Activated CD8-positive, alpha-beta T cell treated with anti-CD3 and anti-CD28 coated beads for 36 hours (primary cell): ENCODE data around the gene PGGHG. TPM values are rescaled to one million over a fixed set of nuclear protein-coding genes. Genes with fewer than 3 reads are reported as not detected.

Experiments
- ATAC-seq: fragments of 200-7000 bp; cut with Tn5 transposase; one replicate; pipeline ENCODE4 v1.10.0; 2021; ENCODE audit warnings: mild to moderate bottlenecking, moderate library complexity
- CTCF ChIA-PET: fragments of 350-600 bp; sonication (Branson Sonifier 250); formaldehyde crosslinking; loops from one replicate; lab custom pipeline; 2021; ENCODE audit warnings: antibody characterized with exemption; lab: Charles Lee
- POLR2A ChIA-PET: fragments of 350-600 bp; sonication (Branson Sonifier 250); formaldehyde crosslinking; loops from one replicate; lab custom pipeline; 2021; ENCODE audit warnings: antibody characterized with exemption; lab: Charles Lee
- DNase-seq: peaks from one replicate; pipeline ENCODE4 v3.0.0-alpha.2; 2020
- H3K27ac Mint-ChIP-seq: one replicate; pipeline ENCODE4 v1.8.0; 2021; ENCODE audit warnings: mild to moderate bottlenecking, mixed read lengths
- H3K27me3 Mint-ChIP-seq: one replicate; pipeline ENCODE4 v1.8.0; 2021; ENCODE audit warnings: mixed read lengths
- H3K36me3 Mint-ChIP-seq: one replicate; pipeline ENCODE4 v1.8.0; 2021; ENCODE audit warnings: low read depth, mixed read lengths
- H3K4me1 Mint-ChIP-seq: one replicate; pipeline ENCODE4 v1.8.0; 2021; ENCODE audit warnings: low read depth, mixed read lengths
- H3K4me3 Mint-ChIP-seq: one replicate; pipeline ENCODE4 v1.8.0; 2021; ENCODE audit warnings: mild to moderate bottlenecking, moderate library complexity, mixed read lengths
- H3K9me3 Mint-ChIP-seq: one replicate; pipeline ENCODE4 v1.8.0; 2021; ENCODE audit warnings: mixed read lengths
- CTCF ChIP-seq: fragments of 200-600 bp; IDR thresholded peaks from one replicate; pipeline ENCODE4 v1.8.0; 2022; ENCODE audit warnings: antibody characterized with exemption, mild to moderate bottlenecking
- intact Hi-C: fragments of 100-400 bp; cut with micrococcal nuclease; formaldehyde crosslinking; loops from one replicate; pipeline ENCODE4 v1.10.0; 2022
- total RNA-seq, 2 experiments: library from RNA; stranded (reverse); gene quantifications; one replicate each; pipeline ENCODE4 v1.2.3, GENCODE V29; 2021

Gene PGGHG
- total RNA-seq, 2 experiments from 2014 or later: 298 to 308 TPM

DNA sequence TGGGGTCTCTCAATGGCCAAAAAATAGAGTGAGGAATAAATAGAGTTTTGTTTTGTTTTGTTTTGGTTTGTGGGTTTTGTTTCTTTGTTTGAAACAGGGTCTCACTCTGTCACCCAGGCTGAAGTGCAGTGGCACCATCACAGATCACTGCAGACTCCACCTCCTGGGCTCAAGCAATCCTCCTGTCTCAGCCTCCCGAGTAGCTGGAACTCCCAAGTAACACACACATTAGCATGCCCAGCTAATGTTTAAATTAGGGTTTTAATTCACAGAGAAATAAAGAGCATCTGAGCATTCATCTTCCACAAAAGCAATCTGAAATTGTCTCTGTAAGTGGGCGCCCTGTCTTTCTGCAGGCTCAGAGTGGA, 40.9 kb downstream of the PGGHG start:
- peak overlapping the region; percentile 75 for H3K27ac Mint-ChIP-seq

GRCh38 chr11:330307-330693, 41.4 kb downstream of the PGGHG start:
- peaks cover 3% of the 10 kb centered on the region for H3K36me3 Mint-ChIP-seq
- ChIA-PET CTCF (interaction anchor here (0.9 to 2.8 kb wide), 9 partner anchors 9 to 58 kb away, joined by 3 to 15 read pairs (median 5); no protein-coding TSS in a partner anchor), POLR2A (interaction anchor here (1.0 to 5.8 kb wide), 10 partner anchors 10 to 86 kb away, joined by 3 to 30 read pairs (median 6); partner anchors contain the start of genes IFITM3 and PGGHG)
- no peak for TF ChIP-seq CTCF
- peak overlapping the region; percentile 75 for H3K27ac Mint-ChIP-seq
- no peak for ATAC-seq
- no peaks in the 10 kb centered on the region for H3K27me3 Mint-ChIP-seq
- peak; percentile 13 for DNase-seq
- peak overlapping the region; percentile 70 for H3K4me3 Mint-ChIP-seq
- intact Hi-C loops: no loop called here
- H3K9me3 Mint-ChIP-seq: peaks cover 3% of the 10 kb centered on the region
- peaks cover 63% of the 10 kb centered on the region for H3K4me1 Mint-ChIP-seq

More for the DNA sequence above, 40.9 kb downstream of the PGGHG start:
- peaks cover 65% of the 10 kb centered on the region for H3K4me1 Mint-ChIP-seq
- ATAC-seq: no peak
- intact Hi-C loops: no loop called here
- TF ChIP-seq CTCF: no peak
- H3K4me3 Mint-ChIP-seq: peak overlapping the region; percentile 70
- POLR2A ChIA-PET: interaction anchor here (1.1 to 5.8 kb wide), 8 partner anchors 10 to 86 kb away, joined by 3 to 30 read pairs (median 10); partner anchors contain the start of gene IFITM3
- DNase-seq: peak; percentile 17
- peaks cover 3% of the 10 kb centered on the region for H3K36me3 Mint-ChIP-seq
- peaks cover 3% of the 10 kb centered on the region for H3K9me3 Mint-ChIP-seq
- CTCF ChIA-PET: interaction anchor here (0.9 to 2.8 kb wide), 8 partner anchors 10 to 57 kb away, joined by 3 to 15 read pairs (median 5); no protein-coding TSS in a partner anchor
- H3K27me3 Mint-ChIP-seq: no peaks in the 10 kb centered on the region

DNA sequence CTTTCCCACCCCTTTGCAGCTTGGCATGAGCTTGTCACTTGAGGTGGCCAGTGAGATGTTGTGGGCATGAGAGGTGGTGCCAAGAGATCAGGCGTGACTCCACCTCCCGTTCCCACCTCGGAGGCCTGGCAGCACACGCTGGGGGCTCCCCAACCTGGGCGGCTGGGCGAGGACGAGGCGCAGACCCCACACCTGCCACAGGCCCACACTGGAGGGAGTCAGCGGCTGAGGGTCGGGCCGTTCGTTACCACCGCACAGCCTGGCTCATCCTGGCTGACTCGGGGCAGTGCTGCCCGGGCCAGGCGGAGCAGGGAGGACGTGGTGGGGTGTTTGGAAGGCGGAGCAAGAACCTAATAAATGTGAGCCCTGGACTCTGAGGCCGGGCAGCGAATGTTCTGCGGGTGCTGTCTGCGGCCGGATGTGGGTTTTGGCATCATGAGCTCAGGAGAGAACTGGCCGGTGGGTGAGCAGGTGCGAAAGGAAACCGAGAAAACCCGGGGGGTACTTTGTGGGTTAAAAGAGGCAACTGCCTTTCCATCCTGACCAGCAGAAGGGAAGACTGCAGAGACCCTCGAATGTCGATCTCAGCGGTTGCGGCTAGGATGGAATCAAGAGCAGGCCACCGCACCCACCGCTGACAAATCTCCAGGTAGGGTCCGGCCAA, 41.9 kb downstream of the PGGHG start:
- ATAC-seq: no peak

GRCh38 chr11:331358-332060, 42.6 kb downstream of the PGGHG start:
- peak; percentile 41 for DNase-seq
- no peaks in the 10 kb centered on the region for H3K27me3 Mint-ChIP-seq
- H3K36me3 Mint-ChIP-seq: peaks cover 3% of the 10 kb centered on the region
- no peak for ATAC-seq
- H3K4me3 Mint-ChIP-seq: peak overlapping the region; percentile 28
- POLR2A ChIA-PET: interaction anchor here (1.0 to 4.0 kb wide), 5 partner anchors 9 to 48 kb away, joined by 3 to 23 read pairs (median 4); partner anchors contain the start of gene PGGHG
- H3K27ac Mint-ChIP-seq: peak overlapping the region; percentile 68
- TF ChIP-seq CTCF: no peak
- CTCF ChIA-PET: interaction anchor here (1.0 to 2.8 kb wide), 2 partner anchors 17 to 23 kb away, joined by 4 to 15 read pairs; no protein-coding TSS in a partner anchor
- intact Hi-C loops: no loop called here
- H3K4me1 Mint-ChIP-seq: peaks cover 65% of the 10 kb centered on the region
- H3K9me3 Mint-ChIP-seq: peaks cover 3% of the 10 kb centered on the region

More for the DNA sequence above, 41.9 kb downstream of the PGGHG start:
- Mint-ChIP-seq H3K4me3 (peak overlapping the region; percentile 28), H3K27me3 (no peaks in the 10 kb centered on the region), H3K4me1 (peaks cover 65% of the 10 kb centered on the region), H3K27ac (peak overlapping the region; percentile 68), H3K36me3 (peaks cover 3% of the 10 kb centered on the region), H3K9me3 (peaks cover 3% of the 10 kb centered on the region)
- DNase-seq: peak; percentile 75
- no peak for TF ChIP-seq CTCF
- intact Hi-C loops: no loop called here
- ChIA-PET CTCF (interaction anchor here (0.9 to 2.8 kb wide), 8 partner anchors 9 to 58 kb away, joined by 3 to 15 read pairs (median 4); no protein-coding TSS in a partner anchor), POLR2A (interaction anchor here (1.0 to 5.8 kb wide), 9 partner anchors 9 to 47 kb away, joined by 3 to 30 read pairs (median 8); partner anchors contain the start of genes IFITM3 and PGGHG)
